HepG2 (cell line): Measurements from ENCODE around the gene NKAIN4. TPM values are rescaled to one million over a fixed set of nuclear protein-coding genes. Genes with fewer than 3 reads are reported as not detected.

Experiments
- ATAC-seq: fragments of 200-7000 bp; cut with Tn5 transposase; 3 replicates; pipeline ENCODE4 v1.9.1; 2020; ENCODE audit warnings: mild to moderate bottlenecking, moderate library complexity
- BruUV-seq: library from RNA; stranded (reverse); fragments of 400-500 nt; replicated peaks from 2 replicates; lab custom pipeline; 2021; lab: Mats Ljungman, UMichigan
- CTCF ChIA-PET: fragments of 300-600 bp; formaldehyde crosslinking; extraction: SDS; loops from one replicate; lab custom pipeline; 2021; ENCODE audit warnings: low total read pairs, inconsistent platforms, low intra/inter-chr PET ratio; lab: Yijun Ruan, JAX
- POLR2A ChIA-PET: fragments of 350-600 bp; sonication (Branson Sonifier 250); formaldehyde crosslinking; loops from one replicate; lab custom pipeline; 2020; ENCODE audit warnings: antibody characterized with exemption, inconsistent platforms; lab: Yijun Ruan, JAX
- DNase-seq: peaks from one replicate; pipeline ENCODE4 v3.0.0-alpha.2; 2015; ENCODE audit warnings: low spot score
- FAIRE-seq: peaks from 3 replicates; lab custom pipeline; 2011; peaks lifted over from hg19 to GRCh38; lab: Jason Lieb, UNC
- H2AFZ ChIP-seq: one replicate; pipeline ENCODE4 v1.6.1; 2011; ENCODE audit warnings: low read length, inconsistent platforms
- H3K27ac ChIP-seq: fragments of 300-600 bp; 3 replicates; pipeline ENCODE4 v1.8.0; 2011; ENCODE audit warnings: mixed run types, mild to moderate bottlenecking, mixed read lengths, low read length, inconsistent platforms; ENCODE audit not compliant: insufficient read depth; ENCODE audit errors: extremely low read length
- H3K27me3 ChIP-seq, 2 experiments: fragments of 200-600 bp in 1 of 2; 2 replicates in 1 of 2; 3 replicates in 1 of 2; pipeline versions ENCODE4 v1.6.0 to v1.8.0; 2011; ENCODE audit warnings: low read length in 2 of 2, mild to moderate bottlenecking in 2 of 2, moderate library complexity in 2 of 2, inconsistent platforms in 1 of 2; ENCODE audit not compliant: insufficient read depth in 2 of 2, control insufficient read depth in 1 of 2
- H3K36me3 ChIP-seq, 2 experiments: fragments of 200-600 bp in 1 of 2; replicated peaks in 1 of 2; 2 replicates in 1 of 2; 3 replicates in 1 of 2; pipeline versions ENCODE4 v1.5.1 to v1.8.0; 2011; ENCODE audit warnings: low read length in 2 of 2, inconsistent platforms in 1 of 2; ENCODE audit not compliant: insufficient read depth in 2 of 2, control insufficient read depth in 1 of 2
- H3K4me1 ChIP-seq: 2 replicates; pipeline ENCODE4 v1.5.1; 2012; ENCODE audit warnings: low read length, inconsistent platforms; ENCODE audit not compliant: insufficient read depth
- H3K4me2 ChIP-seq: 2 replicates; pipeline ENCODE4 v1.6.0; 2011; ENCODE audit warnings: low read depth, low read length, inconsistent platforms
- H3K4me3 ChIP-seq, 3 experiments: fragments of 200-600 bp in 1 of 3; sonication (generic), shearing (Covaris generic) in 1 of 3; replicated peaks in 1 of 3; 2 replicates each; pipeline ENCODE4 v1.5.1; 2011 to 2016; ENCODE audit warnings: low read length in 3 of 3, inconsistent platforms in 2 of 3, low read depth in 2 of 3, mild to moderate bottlenecking in 2 of 3, control low read depth in 1 of 3, mixed read lengths in 1 of 3; ENCODE audit not compliant: insufficient read depth in 1 of 3
- H3K79me2 ChIP-seq: one replicate; pipeline ENCODE4 v1.6.1; 2011; ENCODE audit warnings: low read length, inconsistent platforms; ENCODE audit not compliant: insufficient read depth
- H3K9ac ChIP-seq: 2 replicates; pipeline ENCODE4 v1.6.0; 2011; ENCODE audit warnings: mild to moderate bottlenecking, low read depth, low read length, inconsistent platforms; ENCODE audit not compliant: insufficient read depth
- H3K9me3 ChIP-seq: 2 replicates; pipeline ENCODE4 v1.5.1; 2012; ENCODE audit warnings: mild to moderate bottlenecking, low read length
- H4K20me1 ChIP-seq: 2 replicates; pipeline ENCODE4 v1.6.0; 2011; ENCODE audit warnings: inconsistent platforms, mild to moderate bottlenecking, low read length, moderate library complexity; ENCODE audit not compliant: insufficient read depth
- AHR ChIP-seq: IDR thresholded peaks from 2 replicates; pipeline ENCODE4 v1.6.1; 2018; ENCODE audit warnings: missing genetic modification reagents, missing compliant biosample characterization
- BORCS8-MEF2B ChIP-seq: sonication (generic); formaldehyde crosslinking; IDR thresholded peaks from 2 replicates; pipeline ENCODE4 v1.8.0; 2022; ENCODE audit warnings: mild to moderate bottlenecking, missing genetic modification reagents
- EED ChIP-seq: sonication (generic); formaldehyde crosslinking; IDR thresholded peaks from 2 replicates; pipeline ENCODE4 v1.5.0; 2020; ENCODE audit warnings: mild to moderate bottlenecking, missing genetic modification reagents
- FOXA1 ChIP-seq, 2 experiments: fragments of 450-650 bp in 1 of 2; sonication (generic) in 1 of 2; formaldehyde crosslinking in 1 of 2; IDR thresholded peaks; 2 replicates each; pipeline versions ENCODE4 v1.4.0 to v1.6.1; 2016 to 2020; ENCODE audit warnings: missing genetic modification reagents in 1 of 2
- JUNB ChIP-seq: sonication (generic); formaldehyde crosslinking; IDR thresholded peaks from 2 replicates; pipeline ENCODE4 v1.8.0; 2022; ENCODE audit warnings: missing genetic modification reagents, mild to moderate bottlenecking, borderline replicate concordance
- NBN ChIP-seq: fragments of 450-650 bp; conservative IDR thresholded peaks from 2 replicates; pipeline ENCODE4 v1.6.1; 2017
- RAD51 ChIP-seq: fragments of 450-650 bp; IDR thresholded peaks from 2 replicates; pipeline ENCODE4 v1.6.1; 2016; ENCODE audit warnings: borderline replicate concordance
- REPIN1 ChIP-seq: sonication (generic); formaldehyde crosslinking; IDR thresholded peaks from 2 replicates; pipeline ENCODE4 v1.8.0; 2022; ENCODE audit warnings: missing genetic modification reagents, low read depth, mild to moderate bottlenecking, borderline replicate concordance
- ZNF282 ChIP-seq: fragments of 450-650 bp; IDR thresholded peaks from 2 replicates; pipeline ENCODE4 v1.6.1; 2018; ENCODE audit not compliant: partially characterized antibody
- ZNF670 ChIP-seq: sonication (generic); formaldehyde crosslinking; IDR thresholded peaks from 2 replicates; pipeline ENCODE4 v1.8.0; 2022; ENCODE audit warnings: mild to moderate bottlenecking, missing genetic modification reagents, borderline replicate concordance
- WGBS: methylation state at CpG from one replicate; pipeline ENCODE4 v1.1.6; 2017; ENCODE audit warnings: low lambda C conversion rate; 5-methylcytosine and 5-hydroxymethylcytosine counted together
- in situ Hi-C: cut with HindIII; loops from 2 replicates; pipeline ENCODE4 v1.10.0; 2017; ENCODE audit warnings: low pct_unique_long_range_greater_than_20kb; ENCODE audit not compliant: extremely low pct_ligation_motif_present
- intact Hi-C: fragments of 100-400 bp; cut with micrococcal nuclease; formaldehyde crosslinking; loops from one replicate; pipeline ENCODE4 v1.10.0; 2022; ENCODE audit not compliant: unreplicated experiment
- polyA plus RNA-seq, 8 experiments: library from polyadenylated mRNA; depleted of rRNA in 3 of 8; stranded (reverse) in 7 of 8; unstranded in 1 of 8; fragments of >200 nt; fragmentation: Illumina TruSeq in 4 of 8; extraction: Trizol in 4 of 8; gene quantifications; 2 replicates each; pipeline versions ENCODE4 v1.2.1 to v1.2.3, GENCODE V29; 2011 to 2016; ENCODE audit warnings: low read depth in 4 of 8, missing spikeins in 1 of 8, mixed read lengths in 1 of 8; ENCODE audit not compliant: insufficient read depth in 1 of 8
- total RNA-seq, 5 experiments: library from RNA; depleted of rRNA; stranded (reverse); fragments of >200 nt; fragmentation: Illumina TruSeq; extraction: Trizol; gene quantifications; 2 replicates each; pipeline ENCODE4 v1.2.3, GENCODE V29; 2016; ENCODE audit warnings: low read depth in 1 of 5
- TF ChIP-seq, protein P1 (sequence below): sonication (generic); formaldehyde crosslinking; IDR thresholded peaks from 2 replicates; pipeline ENCODE4 v1.5.0; 2020; ENCODE audit warnings: mild to moderate bottlenecking, missing genetic modification reagents, moderate library complexity
- TF ChIP-seq, protein P2 (sequence below): sonication (generic); formaldehyde crosslinking; IDR thresholded peaks from 2 replicates; pipeline ENCODE4 v1.4.0; 2020; ENCODE audit warnings: missing genetic modification reagents
- TF ChIP-seq, protein P3 (sequence below): sonication (generic); formaldehyde crosslinking; conservative IDR thresholded peaks from 2 replicates; pipeline ENCODE4 v1.8.0; 2022; ENCODE audit warnings: low read depth, missing genetic modification reagents
- TF ChIP-seq, protein P4 (sequence below): fragments of 450-650 bp; IDR thresholded peaks from 2 replicates; pipeline ENCODE4 v1.6.1; 2017; ENCODE audit warnings: mild to moderate bottlenecking
- TF ChIP-seq, protein P5 (sequence below): fragments of 450-650 bp; IDR thresholded peaks from 2 replicates; pipeline ENCODE4 v1.6.1; 2017

NKAIN4 gene
- total and polyA plus RNA-seq, 2 of the 13 experiments (the other 11 are each of a cell fraction or from before 2014, with no cell fraction given) = not detected

DNA sequence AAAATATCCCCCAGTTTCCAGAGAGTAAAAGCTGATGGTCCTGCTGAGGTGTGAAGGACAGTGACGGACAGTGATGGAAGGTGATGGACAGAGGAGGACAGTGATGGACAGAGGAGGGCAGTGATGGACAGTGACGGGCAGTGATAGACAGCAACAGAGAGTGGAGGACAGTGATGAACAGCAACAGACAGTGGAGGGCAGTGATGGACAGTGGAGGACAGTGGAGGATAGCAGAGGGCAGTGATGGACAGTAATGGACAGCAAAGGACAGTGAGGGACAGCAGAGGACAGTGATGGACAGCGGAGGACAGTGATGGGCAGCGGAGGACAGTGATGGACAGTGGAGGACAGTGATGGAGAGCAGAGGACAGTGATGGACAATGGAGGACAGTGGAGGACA is 2.7 kb upstream of the NKAIN4 start:
- in situ Hi-C loops = no loop called here
- Histone ChIP-seq H3K4me1 (peaks cover 38% of the 10 kb centered on the region), H2AFZ (no peak overlapping the region), H3K27me3 (peaks cover 41 to 90% of the 10 kb centered on the region in 2 experiments), H3K4me2 (no peak overlapping the region), H3K79me2 (no peaks in the 10 kb centered on the region), H4K20me1 (peaks cover 5% of the 10 kb centered on the region; the same call in 1 of the 2 replicates), H3K9ac (no peak overlapping the region), H3K9me3 (no peaks in the 10 kb centered on the region)
- no peak for FAIRE-seq
- CTCF ChIA-PET = interaction anchor here (0.7 kb wide), 1 partner anchor 68 kb away, joined by 3 read pairs; no protein-coding TSS in a partner anchor
- ATAC-seq = no peak
- TF ChIP-seq, protein P1, sequence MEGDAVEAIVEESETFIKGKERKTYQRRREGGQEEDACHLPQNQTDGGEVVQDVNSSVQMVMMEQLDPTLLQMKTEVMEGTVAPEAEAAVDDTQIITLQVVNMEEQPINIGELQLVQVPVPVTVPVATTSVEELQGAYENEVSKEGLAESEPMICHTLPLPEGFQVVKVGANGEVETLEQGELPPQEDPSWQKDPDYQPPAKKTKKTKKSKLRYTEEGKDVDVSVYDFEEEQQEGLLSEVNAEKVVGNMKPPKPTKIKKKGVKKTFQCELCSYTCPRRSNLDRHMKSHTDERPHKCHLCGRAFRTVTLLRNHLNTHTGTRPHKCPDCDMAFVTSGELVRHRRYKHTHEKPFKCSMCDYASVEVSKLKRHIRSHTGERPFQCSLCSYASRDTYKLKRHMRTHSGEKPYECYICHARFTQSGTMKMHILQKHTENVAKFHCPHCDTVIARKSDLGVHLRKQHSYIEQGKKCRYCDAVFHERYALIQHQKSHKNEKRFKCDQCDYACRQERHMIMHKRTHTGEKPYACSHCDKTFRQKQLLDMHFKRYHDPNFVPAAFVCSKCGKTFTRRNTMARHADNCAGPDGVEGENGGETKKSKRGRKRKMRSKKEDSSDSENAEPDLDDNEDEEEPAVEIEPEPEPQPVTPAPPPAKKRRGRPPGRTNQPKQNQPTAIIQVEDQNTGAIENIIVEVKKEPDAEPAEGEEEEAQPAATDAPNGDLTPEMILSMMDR = 0 out of 2 replicates have a peak, but pooled peaks have one; percentile 5
- TF ChIP-seq FOXA1 (IDR thresholded peaks at IDR 0.05) (0 out of 2 replicates have a peak, but pooled peaks have one; percentile 35), FOXA1 (CRISPR knock-in tag; IDR thresholded peaks at IDR 0.05) (no peak), BORCS8-MEF2B (CRISPR knock-in tag) (no peak), RAD51 (0 out of 2 replicates have a peak, but pooled peaks have one; percentile 8), ZNF282 (peak; percentile 93), ZNF670 (CRISPR knock-in tag) (no peak), JUNB (CRISPR knock-in tag) (peak; percentile 33; the same call in 1 of the 2 replicates), NBN (0 out of 2 replicates have a peak, but pooled peaks have one; percentile 27), EED (no peak), AHR (no peak), REPIN1 (CRISPR knock-in tag) (no peak)
- TF ChIP-seq, protein P2, sequence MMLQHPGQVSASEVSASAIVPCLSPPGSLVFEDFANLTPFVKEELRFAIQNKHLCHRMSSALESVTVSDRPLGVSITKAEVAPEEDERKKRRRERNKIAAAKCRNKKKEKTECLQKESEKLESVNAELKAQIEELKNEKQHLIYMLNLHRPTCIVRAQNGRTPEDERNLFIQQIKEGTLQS = no peak
- TF ChIP-seq, protein P3, sequence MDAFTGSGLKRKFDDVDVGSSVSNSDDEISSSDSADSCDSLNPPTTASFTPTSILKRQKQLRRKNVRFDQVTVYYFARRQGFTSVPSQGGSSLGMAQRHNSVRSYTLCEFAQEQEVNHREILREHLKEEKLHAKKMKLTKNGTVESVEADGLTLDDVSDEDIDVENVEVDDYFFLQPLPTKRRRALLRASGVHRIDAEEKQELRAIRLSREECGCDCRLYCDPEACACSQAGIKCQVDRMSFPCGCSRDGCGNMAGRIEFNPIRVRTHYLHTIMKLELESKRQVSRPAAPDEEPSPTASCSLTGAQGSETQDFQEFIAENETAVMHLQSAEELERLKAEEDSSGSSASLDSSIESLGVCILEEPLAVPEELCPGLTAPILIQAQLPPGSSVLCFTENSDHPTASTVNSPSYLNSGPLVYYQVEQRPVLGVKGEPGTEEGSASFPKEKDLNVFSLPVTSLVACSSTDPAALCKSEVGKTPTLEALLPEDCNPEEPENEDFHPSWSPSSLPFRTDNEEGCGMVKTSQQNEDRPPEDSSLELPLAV (CRISPR knock-in tag) = 0 out of 2 replicates have a peak, but pooled peaks have one; percentile 29
- TF ChIP-seq, protein P4, sequence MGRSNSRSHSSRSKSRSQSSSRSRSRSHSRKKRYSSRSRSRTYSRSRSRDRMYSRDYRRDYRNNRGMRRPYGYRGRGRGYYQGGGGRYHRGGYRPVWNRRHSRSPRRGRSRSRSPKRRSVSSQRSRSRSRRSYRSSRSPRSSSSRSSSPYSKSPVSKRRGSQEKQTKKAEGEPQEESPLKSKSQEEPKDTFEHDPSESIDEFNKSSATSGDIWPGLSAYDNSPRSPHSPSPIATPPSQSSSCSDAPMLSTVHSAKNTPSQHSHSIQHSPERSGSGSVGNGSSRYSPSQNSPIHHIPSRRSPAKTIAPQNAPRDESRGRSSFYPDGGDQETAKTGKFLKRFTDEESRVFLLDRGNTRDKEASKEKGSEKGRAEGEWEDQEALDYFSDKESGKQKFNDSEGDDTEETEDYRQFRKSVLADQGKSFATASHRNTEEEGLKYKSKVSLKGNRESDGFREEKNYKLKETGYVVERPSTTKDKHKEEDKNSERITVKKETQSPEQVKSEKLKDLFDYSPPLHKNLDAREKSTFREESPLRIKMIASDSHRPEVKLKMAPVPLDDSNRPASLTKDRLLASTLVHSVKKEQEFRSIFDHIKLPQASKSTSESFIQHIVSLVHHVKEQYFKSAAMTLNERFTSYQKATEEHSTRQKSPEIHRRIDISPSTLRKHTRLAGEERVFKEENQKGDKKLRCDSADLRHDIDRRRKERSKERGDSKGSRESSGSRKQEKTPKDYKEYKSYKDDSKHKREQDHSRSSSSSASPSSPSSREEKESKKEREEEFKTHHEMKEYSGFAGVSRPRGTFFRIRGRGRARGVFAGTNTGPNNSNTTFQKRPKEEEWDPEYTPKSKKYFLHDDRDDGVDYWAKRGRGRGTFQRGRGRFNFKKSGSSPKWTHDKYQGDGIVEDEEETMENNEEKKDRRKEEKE = no peak
- TF ChIP-seq, protein P5, sequence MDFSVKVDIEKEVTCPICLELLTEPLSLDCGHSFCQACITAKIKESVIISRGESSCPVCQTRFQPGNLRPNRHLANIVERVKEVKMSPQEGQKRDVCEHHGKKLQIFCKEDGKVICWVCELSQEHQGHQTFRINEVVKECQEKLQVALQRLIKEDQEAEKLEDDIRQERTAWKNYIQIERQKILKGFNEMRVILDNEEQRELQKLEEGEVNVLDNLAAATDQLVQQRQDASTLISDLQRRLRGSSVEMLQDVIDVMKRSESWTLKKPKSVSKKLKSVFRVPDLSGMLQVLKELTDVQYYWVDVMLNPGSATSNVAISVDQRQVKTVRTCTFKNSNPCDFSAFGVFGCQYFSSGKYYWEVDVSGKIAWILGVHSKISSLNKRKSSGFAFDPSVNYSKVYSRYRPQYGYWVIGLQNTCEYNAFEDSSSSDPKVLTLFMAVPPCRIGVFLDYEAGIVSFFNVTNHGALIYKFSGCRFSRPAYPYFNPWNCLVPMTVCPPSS = 0 out of 2 replicates have a peak, but pooled peaks have one; percentile 42
- TF ChIP-seq, all 625 proteins: peak for 8
- WGBS = 68% methylated on average over 4 of the region's 4 CpGs
- Histone ChIP-seq H3K4me3 (no peak overlapping the region), H3K27ac (no peak overlapping the region), H3K36me3 (no peaks in the 10 kb centered on the region)
- intact Hi-C loops = no loop called here
- POLR2A ChIA-PET = no interaction called here
- BruUV-seq = no TSS peak
- no peak for DNase-seq
